Stimulated activated CD8-positive, alpha-beta memory T cell treated with anti-CD3 and anti-CD28 coated beads, Interleukin-4, amount 100 ng/mL, for 4 hours (primary cell): ENCODE results near the gene TMEM89.

ENCODE experiments used
- DNase-seq, 2 donors: peaks; one replicate each; pipeline ENCODE4 v3.0.0-alpha.2; 2020; ENCODE audit warnings: low read depth in 2 of 2, low spot score in 1 of 2

The TMEM89 gene

GRCh38 chr3:48621461-48621869, at the start of gene TMEM89:
TMEM89 (minus strand) TSS chr3:48621769; CDS start chr3:48621756, 13 bp downstream.
- no peak for DNase-seq

GRCh38 chr3:48664929-48665328, 43.4 kb upstream of the TMEM89 start:
- DNase-seq, result no peak

- DNase-seq, result no peak
These were observed 42.7 kb upstream of the TMEM89 start for GRCh38 chr3:48664313-48664644.

- DNase-seq, result peak; percentile 64 to 70
These were observed 42.1 kb upstream of the TMEM89 start for GRCh38 chr3:48663489-48664312.

GRCh38 chr3:48662753-48663488, 41.4 kb upstream of the TMEM89 start, which contains the start of gene CELSR3:
CELSR3 (minus strand) TSS chr3:48662886; CDS start chr3:48662634, 252 bp downstream.
- no peak for DNase-seq

- DNase-seq, result no peak
These were observed 40.7 kb upstream of the TMEM89 start for GRCh38 chr3:48662145-48662752.

- peak; percentile 42 to 48 for DNase-seq
These were observed 40.1 kb upstream of the TMEM89 start for GRCh38 chr3:48661501-48662144.

- DNase-seq, result no peak
These were observed 39.3 kb upstream of the TMEM89 start for GRCh38 chr3:48660800-48661400.

GRCh38 chr3:48656841-48657281, 35.3 kb upstream of the TMEM89 start:
- DNase-seq, result no peak

GRCh38 chr3:48656061-48656840, 34.7 kb upstream of the TMEM89 start:
- peak; percentile 68 to 78 for DNase-seq

- DNase-seq, result peak in 1 of 2 donors; percentile 47
These were observed 34.0 kb upstream of the TMEM89 start for GRCh38 chr3:48655606-48656005.

GRCh38 chr3:48655063-48655462, 33.5 kb upstream of the TMEM89 start:
- no peak for DNase-seq

GRCh38 chr3:48652923-48653715, 31.6 kb upstream of the TMEM89 start:
- no peak for DNase-seq

- DNase-seq, result no peak
These were observed 30.2 kb upstream of the TMEM89 start for GRCh38 chr3:48651771-48652170.

GRCh38 chr3:48650723-48651122, 29.2 kb upstream of the TMEM89 start:
- DNase-seq, result no peak

GRCh38 chr3:48648188-48648850, 26.8 kb upstream of the TMEM89 start:
- DNase-seq, result no peak

- no peak for DNase-seq
These were observed 26.1 kb upstream of the TMEM89 start for GRCh38 chr3:48647714-48648113.

- DNase-seq, result no peak
These were observed 23.6 kb upstream of the TMEM89 start for GRCh38 chr3:48644898-48645760.
